Trophoblast cell (in vitro differentiated cells and primary cell): ENCODE measurements around the gene EPHA3.

Experiments used
- DNase-seq, 2 donors: peaks; one replicate each; pipeline ENCODE4 v3.0.0-alpha.2; 2016
- H2AFZ ChIP-seq: 2 replicates; pipeline ENCODE4 v1.6.1; 2013; ENCODE audit warnings: low read length, moderate library complexity, mild to moderate bottlenecking; ENCODE audit not compliant: insufficient read depth, poor library complexity
- H2AK5ac ChIP-seq: 2 replicates; pipeline ENCODE4 v1.6.1; 2013; ENCODE audit warnings: mild to moderate bottlenecking, low read length
- H2BK120ac ChIP-seq: 2 replicates; pipeline ENCODE4 v1.6.1; 2013; ENCODE audit warnings: low read length, mild to moderate bottlenecking, moderate library complexity; ENCODE audit not compliant: insufficient read depth, poor library complexity
- H2BK12ac ChIP-seq: 2 replicates; pipeline ENCODE4 v1.6.1; 2013; ENCODE audit warnings: mild to moderate bottlenecking, low read length, moderate library complexity
- H2BK5ac ChIP-seq: 2 replicates; pipeline ENCODE4 v1.6.1; 2013; ENCODE audit warnings: low read length, low read depth, moderate library complexity, mild to moderate bottlenecking; ENCODE audit not compliant: poor library complexity
- H3K14ac ChIP-seq: 2 replicates; pipeline ENCODE4 v1.6.1; 2013; ENCODE audit warnings: mild to moderate bottlenecking, low read length
- H3K18ac ChIP-seq: 2 replicates; pipeline ENCODE4 v1.6.1; 2013; ENCODE audit warnings: mild to moderate bottlenecking, low read length
- H3K23ac ChIP-seq: 2 replicates; pipeline ENCODE4 v1.6.1; 2013; ENCODE audit warnings: low read length
- H3K27ac ChIP-seq: 2 replicates; pipeline ENCODE4 v1.5.1; 2013; ENCODE audit warnings: low read depth, mild to moderate bottlenecking, inconsistent platforms, low read length, moderate library complexity
- H3K27me3 ChIP-seq: 2 replicates; pipeline ENCODE4 v1.6.1; 2013; ENCODE audit warnings: inconsistent platforms, mild to moderate bottlenecking, low read length, moderate library complexity; ENCODE audit not compliant: insufficient read depth
- H3K36me3 ChIP-seq, 2 experiments: 1 replicate in 1 of 2; 2 replicates in 1 of 2; pipeline ENCODE4 v1.6.1; 2013; ENCODE audit warnings: low read length in 2 of 2, mild to moderate bottlenecking in 2 of 2, moderate library complexity in 1 of 2; ENCODE audit not compliant: insufficient read depth in 2 of 2, control insufficient read depth in 1 of 2
- H3K4ac ChIP-seq: 2 replicates; pipeline ENCODE4 v1.6.1; 2013; ENCODE audit warnings: low read depth, mild to moderate bottlenecking, low read length, moderate library complexity
- H3K4me1 ChIP-seq, 2 experiments: 1 replicate in 1 of 2; 2 replicates in 1 of 2; pipeline ENCODE4 v1.6.1; 2013; ENCODE audit warnings: low read length in 2 of 2, mild to moderate bottlenecking in 2 of 2, moderate library complexity in 1 of 2; ENCODE audit not compliant: insufficient read depth in 2 of 2, control insufficient read depth in 1 of 2
- H3K4me2 ChIP-seq: 2 replicates; pipeline ENCODE4 v1.6.1; 2013; ENCODE audit warnings: inconsistent platforms, mild to moderate bottlenecking, low read length, moderate library complexity
- H3K4me3 ChIP-seq: 2 replicates; pipeline ENCODE4 v1.5.1; 2013; ENCODE audit warnings: mild to moderate bottlenecking, low read depth, low read length, inconsistent platforms
- H3K79me1 ChIP-seq: one replicate; pipeline ENCODE4 v1.6.1; 2013; ENCODE audit warnings: low read length
- H3K79me2 ChIP-seq: 2 replicates; pipeline ENCODE4 v1.6.1; 2013; ENCODE audit warnings: low read length, mild to moderate bottlenecking; ENCODE audit not compliant: control insufficient read depth, insufficient read depth, poor library complexity
- H3K9ac ChIP-seq: 2 replicates; pipeline ENCODE4 v1.6.1; 2013; ENCODE audit warnings: mild to moderate bottlenecking, low read length
- H3K9me3 ChIP-seq: 2 replicates; pipeline ENCODE4 v1.6.1; 2013; ENCODE audit warnings: low read depth, mild to moderate bottlenecking, control low read depth, inconsistent platforms, low read length; ENCODE audit not compliant: insufficient read depth
- H4K12ac ChIP-seq: 2 replicates; pipeline ENCODE4 v1.6.1; 2013; ENCODE audit warnings: low read depth, mild to moderate bottlenecking, low read length, moderate library complexity
- H4K8ac ChIP-seq: 2 replicates; pipeline ENCODE4 v1.6.1; 2013; ENCODE audit warnings: low read depth, mild to moderate bottlenecking, low read length, moderate library complexity
- H4K91ac ChIP-seq: one replicate; pipeline ENCODE4 v1.6.1; 2013; ENCODE audit warnings: low read depth, mild to moderate bottlenecking, low read length, moderate library complexity
- WGBS: extraction: QIAGEN DNeasy Blood & Tissue Kit; methylation state at CpG from one replicate; pipeline ENCODE4 v1.1.7; 2013; ENCODE audit warnings: missing lambda C conversion rate; ENCODE audit not compliant: insufficient read length, insufficient coverage; ENCODE audit errors: extremely low coverage; 5-methylcytosine and 5-hydroxymethylcytosine counted together

Gene EPHA3

DNA sequence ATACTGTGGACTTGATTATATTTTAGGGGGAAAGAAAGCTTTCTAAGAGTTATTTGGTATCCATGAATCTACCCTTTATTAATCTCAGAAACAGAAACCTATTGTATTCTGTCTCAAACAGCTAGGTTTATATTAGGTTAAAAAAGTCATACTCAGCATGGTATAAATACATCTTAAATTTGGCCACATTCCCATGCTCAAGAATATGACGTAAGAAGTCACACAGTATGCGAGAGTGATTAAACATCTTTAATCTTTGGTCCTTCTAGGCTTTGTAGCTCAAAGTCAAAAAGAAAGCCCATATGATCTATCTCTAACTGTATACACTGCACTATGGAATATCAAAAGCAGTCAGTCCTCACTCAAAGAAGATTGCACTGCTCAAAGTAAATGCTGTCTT, 131.4 kb downstream of the EPHA3 start:
- Histone ChIP-seq H2BK12ac (no peak overlapping the region), H2BK5ac (no peak overlapping the region), H3K27ac (no peak overlapping the region), H3K4me1 (no peaks in the 10 kb centered on the region), H3K14ac (no peak overlapping the region), H2AFZ (no peak overlapping the region), H3K9ac (no peak overlapping the region), H3K27me3 (no peaks in the 10 kb centered on the region), H4K12ac (no peak overlapping the region), H4K91ac (no peak overlapping the region), H3K23ac (no peak overlapping the region), H3K4me3 (no peak overlapping the region), H2BK120ac (no peak overlapping the region), H3K79me2 (no peaks in the 10 kb centered on the region), H3K79me1 (no peaks in the 10 kb centered on the region), H3K4me2 (no peak overlapping the region), H4K8ac (no peak overlapping the region), H3K36me3 (no peaks in the 10 kb centered on the region), H3K18ac (no peak overlapping the region), H2AK5ac (no peak overlapping the region), H3K9me3 (no peaks in the 10 kb centered on the region), H3K4ac (no peak overlapping the region)
- no peak for DNase-seq
- WGBS, result no CpG with 5 or more reads among the region's 2 CpGs

GRCh38 chr3:89239774-89240173, 132.4 kb downstream of the EPHA3 start:
- no peak overlapping the region for H3K18ac ChIP-seq
- H3K4me2 ChIP-seq, result no peak overlapping the region
- H2AFZ ChIP-seq, result no peak overlapping the region
- H3K23ac ChIP-seq, result no peak overlapping the region
- no peaks in the 10 kb centered on the region for H3K79me2 ChIP-seq
- no peak overlapping the region for H2BK120ac ChIP-seq
- H2BK12ac ChIP-seq, result no peak overlapping the region
- no peak overlapping the region for H2BK5ac ChIP-seq
- no peaks in the 10 kb centered on the region for H3K9me3 ChIP-seq
- H3K4ac ChIP-seq, result no peak overlapping the region
- H3K14ac ChIP-seq, result no peak overlapping the region
- H3K27me3 ChIP-seq, result no peaks in the 10 kb centered on the region
- no peaks in the 10 kb centered on the region for H3K36me3 ChIP-seq
- H3K27ac ChIP-seq, result no peak overlapping the region
- no peak overlapping the region for H4K12ac ChIP-seq
- no peak overlapping the region for H2AK5ac ChIP-seq
- DNase-seq, result no peak
- no CpG with 5 or more reads among the region's 1 CpG for WGBS
- no peak overlapping the region for H4K8ac ChIP-seq
- no peak overlapping the region for H4K91ac ChIP-seq
- no peak overlapping the region for H3K9ac ChIP-seq
- no peak overlapping the region for H3K4me3 ChIP-seq
- H3K4me1 ChIP-seq, result no peaks in the 10 kb centered on the region
- no peaks in the 10 kb centered on the region for H3K79me1 ChIP-seq

GRCh38 chr3:89245612-89246011, 138.2 kb downstream of the EPHA3 start:
- no peak overlapping the region for H2AK5ac ChIP-seq
- H3K18ac ChIP-seq, result no peak overlapping the region
- no peaks in the 10 kb centered on the region for H3K79me1 ChIP-seq
- WGBS, result no CpG with 5 or more reads among the region's 2 CpGs
- H4K8ac ChIP-seq, result no peak overlapping the region
- no peak overlapping the region for H3K4me3 ChIP-seq
- H3K27me3 ChIP-seq, result no peaks in the 10 kb centered on the region
- H2AFZ ChIP-seq, result no peak overlapping the region
- no peak overlapping the region for H3K23ac ChIP-seq
- H3K14ac ChIP-seq, result no peak overlapping the region
- H3K4me2 ChIP-seq, result no peak overlapping the region
- H3K4ac ChIP-seq, result no peak overlapping the region
- no peak overlapping the region for H3K27ac ChIP-seq
- no peak overlapping the region for H2BK120ac ChIP-seq
- no peak overlapping the region for H4K12ac ChIP-seq
- no peak overlapping the region for H2BK12ac ChIP-seq
- H3K9ac ChIP-seq, result no peak overlapping the region
- H2BK5ac ChIP-seq, result no peak overlapping the region
- no peaks in the 10 kb centered on the region for H3K36me3 ChIP-seq
- H3K79me2 ChIP-seq, result no peaks in the 10 kb centered on the region
- no peak overlapping the region for H4K91ac ChIP-seq
- H3K4me1 ChIP-seq, result no peaks in the 10 kb centered on the region
- peak in 1 of 2 donors; percentile 3 for DNase-seq
- H3K9me3 ChIP-seq, result no peaks in the 10 kb centered on the region

DNA sequence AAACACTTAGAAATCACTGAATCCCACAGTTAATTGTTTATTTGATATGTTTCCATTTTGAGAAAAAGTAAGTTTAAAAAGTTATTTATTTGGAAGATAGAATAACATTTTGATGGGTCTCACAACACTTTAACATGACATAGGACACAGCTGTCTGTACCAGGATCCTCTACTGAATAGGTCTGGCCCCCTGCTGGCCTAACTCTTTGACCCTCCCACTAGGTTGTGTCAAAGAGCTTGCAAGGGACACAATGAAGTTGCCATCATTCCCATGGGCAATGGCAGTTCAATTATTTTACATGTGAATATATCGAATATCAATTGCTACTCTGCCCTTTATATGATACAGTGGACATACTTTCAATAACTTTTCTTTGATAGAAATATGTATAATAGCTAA, 138.9 kb downstream of the EPHA3 start:
- Histone ChIP-seq H3K4me1 (no peaks in the 10 kb centered on the region), H3K27me3 (no peaks in the 10 kb centered on the region), H4K91ac (no peak overlapping the region), H2BK5ac (no peak overlapping the region), H2AK5ac (no peak overlapping the region), H3K36me3 (no peaks in the 10 kb centered on the region), H3K18ac (no peak overlapping the region), H3K79me2 (no peaks in the 10 kb centered on the region), H3K9me3 (no peaks in the 10 kb centered on the region), H2BK120ac (no peak overlapping the region), H4K8ac (no peak overlapping the region), H3K4me3 (no peak overlapping the region), H2AFZ (no peak overlapping the region), H2BK12ac (no peak overlapping the region), H3K14ac (no peak overlapping the region), H3K79me1 (no peaks in the 10 kb centered on the region), H3K4me2 (no peak overlapping the region), H4K12ac (no peak overlapping the region), H3K9ac (no peak overlapping the region), H3K27ac (no peak overlapping the region), H3K23ac (no peak overlapping the region), H3K4ac (no peak overlapping the region)
- no peak for DNase-seq
- WGBS, result no CpG with 5 or more reads among the region's 1 CpG
